ENCODE results near the gene CRYBG3.

- no peak for TF ChIP-seq CTCF (IDR thresholded peaks at IDR 0.05; ENCODE audit: low read depth, low read length, missing input control)
- no peak for TF ChIP-seq RAD21 (IDR thresholded peaks at IDR 0.05)
Measured at GRCh38 chr3:97957617-97958311, 136.0 kb downstream of the CRYBG3 start.
